Peyer's patch (tissue), 4 donors: ENCODE results near the gene ARMH4.

Experiments used
- POLR2A ChIP-seq, 2 donors: fragments of 450-650 bp; IDR thresholded peaks; one replicate each; pipeline ENCODE4 v1.5.1; 2017; ENCODE audit warnings: antibody characterized with exemption in 2 of 2, mild to moderate bottlenecking in 2 of 2, moderate library complexity in 2 of 2
- TF ChIP-seq, protein P1 (sequence below), 6 experiments: fragments of 450-650 bp in 4 of 6; fragments of 200-600 bp in 2 of 6; sonication (generic) in 1 of 6; IDR thresholded peaks; one replicate each; pipeline ENCODE4 v1.5.1; 2017 to 2019; ENCODE audit warnings: antibody characterized with exemption in 6 of 6, mild to moderate bottlenecking in 3 of 6, moderate library complexity in 1 of 6

DNA sequence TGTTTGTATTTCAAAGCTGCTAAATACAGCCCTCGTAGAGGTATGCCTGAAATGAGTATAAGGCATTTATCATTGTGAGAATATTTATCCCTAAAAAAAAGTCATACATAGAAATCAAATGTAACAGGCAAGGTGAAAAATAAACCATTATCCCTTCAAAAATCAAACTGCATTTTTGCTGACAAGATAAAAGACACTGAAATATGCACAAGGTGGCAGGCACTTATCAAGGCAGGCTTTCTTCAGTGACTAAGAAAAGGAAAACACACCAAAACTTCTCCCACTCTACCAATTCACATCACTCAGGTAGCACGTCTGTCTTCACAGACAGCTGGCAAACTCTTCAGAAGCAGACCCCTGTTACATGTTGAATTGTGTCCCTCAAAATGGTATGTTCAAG lies 23.6 kb downstream of the ARMH4 start:
- TF ChIP-seq, protein P1, sequence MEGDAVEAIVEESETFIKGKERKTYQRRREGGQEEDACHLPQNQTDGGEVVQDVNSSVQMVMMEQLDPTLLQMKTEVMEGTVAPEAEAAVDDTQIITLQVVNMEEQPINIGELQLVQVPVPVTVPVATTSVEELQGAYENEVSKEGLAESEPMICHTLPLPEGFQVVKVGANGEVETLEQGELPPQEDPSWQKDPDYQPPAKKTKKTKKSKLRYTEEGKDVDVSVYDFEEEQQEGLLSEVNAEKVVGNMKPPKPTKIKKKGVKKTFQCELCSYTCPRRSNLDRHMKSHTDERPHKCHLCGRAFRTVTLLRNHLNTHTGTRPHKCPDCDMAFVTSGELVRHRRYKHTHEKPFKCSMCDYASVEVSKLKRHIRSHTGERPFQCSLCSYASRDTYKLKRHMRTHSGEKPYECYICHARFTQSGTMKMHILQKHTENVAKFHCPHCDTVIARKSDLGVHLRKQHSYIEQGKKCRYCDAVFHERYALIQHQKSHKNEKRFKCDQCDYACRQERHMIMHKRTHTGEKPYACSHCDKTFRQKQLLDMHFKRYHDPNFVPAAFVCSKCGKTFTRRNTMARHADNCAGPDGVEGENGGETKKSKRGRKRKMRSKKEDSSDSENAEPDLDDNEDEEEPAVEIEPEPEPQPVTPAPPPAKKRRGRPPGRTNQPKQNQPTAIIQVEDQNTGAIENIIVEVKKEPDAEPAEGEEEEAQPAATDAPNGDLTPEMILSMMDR (IDR thresholded peaks at IDR 0.05): no peak
- no peak for TF ChIP-seq POLR2A (IDR thresholded peaks at IDR 0.05)
